OCI-LY3 (cell line): ENCODE results near the gene CPLX3.

Experiments used
- CTCF ChIP-seq: fragments of 200-600, 300-600 bp; sonication (generic); IDR thresholded peaks from 2 replicates; pipeline ENCODE4 v1.5.1; 2014; ENCODE audit warnings: antibody characterized with exemption, low read length, low read depth
- EZH2phosphoT487 ChIP-seq: fragments of 200-600 bp; shearing (Covaris generic); IDR thresholded peaks from 2 replicates; pipeline ENCODE4 v1.6.1; 2018; ENCODE audit warnings: antibody characterized with exemption, mixed run types, low read depth

- TF ChIP-seq CTCF (no peak), EZH2phosphoT487 (no peak)
These were observed 11.1 kb upstream of the CPLX3 start for GRCh38 chr15:74815121-74815934.
